Measurements from ENCODE around the gene ALMS1. TPM values are rescaled to one million over a fixed set of nuclear protein-coding genes. Genes with fewer than 3 reads are reported as not detected.

The ALMS1 gene
- total and polyA plus RNA-seq, 9 of the 15 experiments (the other 6 are each of a cell fraction or from before 2014, with no cell fraction given), result 1.4 to 26.3 (median 13.6) TPM

- H3K9me3 ChIP-seq (replicated peaks; ENCODE audit: control insufficient read depth, insufficient read depth, low read depth, low read length), result no peaks in the 10 kb centered on the region; the same call in 1 of the 2 replicates
- POLR2A ChIA-PET, result interaction anchor here (1.6 kb wide), 1 partner anchor 13 kb away, joined by 4 read pairs; no protein-coding TSS in a partner anchor
- intact Hi-C loops (cut with micrococcal nuclease) (no loop called here), in situ Hi-C loops (cut with MboI) (no loop called here)
- ATAC-seq (no peak), DNase-seq (ENCODE audit: extremely low read depth in 1 of 4, low spot score in 3 of 4) (no peak), FAIRE-seq (no peak)
- TF ChIP-seq MCM5 (IDR thresholded peaks at IDR 0.05; ENCODE audit: low read depth), result no peak
- no peak for TF ChIP-seq NR2C2 (CRISPR knock-in tag; IDR thresholded peaks at IDR 0.05)
- no peak for TF ChIP-seq NR2C2 (tag; IDR thresholded peaks at IDR 0.05)
- no peak for TF ChIP-seq THAP12 (CRISPR knock-in tag; IDR thresholded peaks at IDR 0.05)
- TF ChIP-seq KLF16 (IDR thresholded peaks at IDR 0.05), result no peak
- no peak for TF ChIP-seq ZNF445 (CRISPR knock-in tag; IDR thresholded peaks at IDR 0.05; ENCODE audit: low read depth)
- TF ChIP-seq ZNF79 (CRISPR knock-in tag; IDR thresholded peaks at IDR 0.05; ENCODE audit: low read depth), result no peak
- no peak for TF ChIP-seq ZNF449 (CRISPR knock-in tag; IDR thresholded peaks at IDR 0.05)
- no peak for TF ChIP-seq KLF6 (CRISPR knock-in tag; IDR thresholded peaks at IDR 0.05; ENCODE audit: borderline replicate concordance)
- TF ChIP-seq C11orf30 (IDR thresholded peaks at IDR 0.05; ENCODE audit: low read depth), result no peak
- no peak for TF ChIP-seq HDGF (IDR thresholded peaks at IDR 0.05)
- CTCF ChIA-PET (ENCODE audit: low intra/inter-chr PET ratio), result no interaction called here
- no peak overlapping the region for H3K4me3 ChIP-seq
- H2AFZ ChIP-seq (ENCODE audit: low read depth, low read length), result no peak overlapping the region
- H3K27me3 ChIP-seq (ENCODE audit: control insufficient read depth in 2 of 2, insufficient read depth in 2 of 2, low read length in 2 of 2), result no peaks in the 10 kb centered on the region
- no peaks in the 10 kb centered on the region for H3K36me3 ChIP-seq (ENCODE audit: control insufficient read depth, insufficient read depth, low read length)
- no peaks in the 10 kb centered on the region for H3K79me2 ChIP-seq (ENCODE audit: control insufficient read depth, insufficient read depth, low read length)
- no peaks in the 10 kb centered on the region for H3K4me1 ChIP-seq (replicated peaks in 1 of 2; ENCODE audit: control insufficient read depth in 2 of 2, insufficient read depth in 2 of 2, low read length in 2 of 2)
- BruUV-seq (replicated peaks), result no TSS peak
- H3K9me1 ChIP-seq (ENCODE audit: control insufficient read depth, insufficient read depth, low read length), result no peaks in the 10 kb centered on the region
- WGBS (ENCODE audit: insufficient coverage, low coverage, missing lambda C conversion rate), result 44% methylated on average over 3 of the region's 3 CpGs
- no peak overlapping the region for H3K4me2 ChIP-seq (ENCODE audit: insufficient read depth, low read length)
- no peak overlapping the region for H3K9ac ChIP-seq (ENCODE audit: insufficient read depth in 1 of 2, low read depth in 2 of 2, low read length in 2 of 2)
- no peak overlapping the region for H3K27ac ChIP-seq (ENCODE audit: extremely low read depth, low read depth, low read length)
- H4K20me1 ChIP-seq (replicated peaks; ENCODE audit: control insufficient read depth, insufficient read depth, low read length), result no peaks in the 10 kb centered on the region
Observed at GRCh38 chr2:73408198-73408597, 22.6 kb downstream of the ALMS1 start.

All from K562 (cell line).